Hepatic stellate cell (primary cell): Measurements from ENCODE around the gene AHDC1.

Source experiments
- DNase-seq: peaks from one replicate; pipeline ENCODE4 v3.0.0; 2011; ENCODE audit warnings: low spot score

AHDC1 gene

GRCh38 chr1:27574871-27575831, 28.8 kb downstream of the AHDC1 start:
- peak; percentile 92 for DNase-seq

- DNase-seq: no peak
Measured at GRCh38 chr1:27574001-27574781, 29.8 kb downstream of the AHDC1 start.

GRCh38 chr1:27572679-27573426, 31.1 kb downstream of the AHDC1 start:
- DNase-seq: peak; percentile 87

- DNase-seq: no peak
Measured at GRCh38 chr1:27572019-27572678, 31.8 kb downstream of the AHDC1 start.

DNA sequence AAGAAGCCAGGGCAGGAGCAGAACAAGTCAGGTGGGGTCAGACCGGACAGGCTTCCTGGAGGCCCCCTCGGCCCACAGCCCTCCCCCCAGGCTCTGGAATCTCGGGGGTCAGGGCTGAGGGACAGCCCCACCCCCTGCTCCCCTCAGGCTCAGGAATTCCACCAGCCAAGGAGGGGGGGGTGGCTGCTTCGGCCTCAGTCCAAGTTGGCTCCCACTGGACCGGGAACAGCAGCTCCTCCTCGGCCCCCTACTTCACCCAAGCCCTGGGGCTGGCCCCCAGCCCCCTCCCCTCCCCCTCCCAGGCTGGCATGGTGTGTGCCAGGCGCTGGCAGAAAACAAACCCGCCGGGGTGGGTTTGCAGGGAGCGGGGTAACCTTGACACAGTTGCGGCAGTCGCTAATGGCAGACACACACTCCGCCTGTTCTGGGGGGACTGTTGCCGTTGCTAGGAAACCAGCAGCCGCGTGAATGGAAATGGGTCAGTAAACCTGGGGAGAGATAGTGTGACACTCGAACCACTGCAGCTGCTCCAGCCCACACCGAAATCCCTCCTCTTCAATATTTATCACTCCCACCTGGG, 32.4 kb downstream of the AHDC1 start:
- no peak for DNase-seq

GRCh38 chr1:27570784-27571183, 33.2 kb downstream of the AHDC1 start:
- no peak for DNase-seq

DNA sequence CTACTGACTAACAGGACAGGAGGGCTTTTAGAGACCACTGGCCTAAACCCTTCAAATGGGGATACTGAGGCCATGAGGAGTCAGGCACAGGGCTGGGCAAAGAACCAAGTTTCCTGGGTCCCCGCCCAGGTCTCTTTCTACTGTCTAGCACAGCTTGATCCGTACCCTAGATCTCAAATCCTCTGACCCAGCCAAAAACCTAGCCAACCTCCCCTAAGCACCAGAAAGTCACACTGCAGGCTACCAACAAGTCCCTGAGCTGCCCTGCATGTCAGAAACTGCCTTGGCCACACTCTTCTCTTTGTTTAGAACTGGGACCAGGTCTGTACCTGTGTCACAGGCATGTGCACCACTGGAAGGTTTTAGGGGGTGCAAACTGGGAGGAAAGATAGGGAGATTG, 33.6 kb downstream of the AHDC1 start:
- DNase-seq: no peak

GRCh38 chr1:27569506-27570291, 34.2 kb downstream of the AHDC1 start:
- no peak for DNase-seq

- no peak for DNase-seq
Measured at GRCh38 chr1:27569088-27569460, 34.9 kb downstream of the AHDC1 start.

DNA sequence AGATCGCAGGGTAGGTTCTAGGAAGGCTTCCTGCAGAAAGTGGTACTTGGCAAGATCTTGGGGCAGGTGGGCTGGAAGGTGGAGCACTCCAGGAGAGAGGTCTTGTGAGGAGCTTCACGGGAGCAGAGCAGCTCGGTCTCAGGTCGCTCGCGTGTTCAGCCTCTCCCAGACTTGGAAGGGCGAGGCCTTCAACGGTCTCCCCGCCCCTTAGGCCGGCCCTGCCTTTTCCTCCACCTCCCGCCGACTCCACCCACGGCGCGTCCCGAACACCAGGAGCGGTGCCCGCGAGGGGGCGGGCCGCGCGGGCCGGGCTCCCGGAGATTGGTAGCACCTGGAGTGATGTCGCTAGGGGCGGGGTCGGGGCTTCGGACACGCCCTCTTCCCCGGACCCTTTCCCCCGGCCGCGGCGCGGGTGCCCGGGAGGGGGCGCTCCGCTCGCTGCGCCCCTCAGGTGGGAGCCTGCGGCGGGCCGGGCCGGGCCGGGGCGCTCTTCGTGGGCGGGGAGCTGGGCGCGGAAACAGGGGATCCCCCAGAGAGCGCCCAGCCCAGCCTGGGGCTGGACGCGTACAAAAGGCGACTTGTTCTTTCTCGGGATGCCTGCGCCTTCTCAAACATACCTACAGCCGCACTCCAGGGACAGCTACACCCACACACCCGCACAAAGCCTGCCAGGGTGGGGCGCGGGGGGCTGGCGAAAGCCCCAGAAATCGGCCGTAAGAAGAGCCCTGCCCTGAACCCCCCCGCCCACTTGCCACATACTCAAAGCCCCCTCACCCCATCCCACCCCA, 35.5 kb downstream of the AHDC1 start:
- DNase-seq: peak; percentile 94

DNA sequence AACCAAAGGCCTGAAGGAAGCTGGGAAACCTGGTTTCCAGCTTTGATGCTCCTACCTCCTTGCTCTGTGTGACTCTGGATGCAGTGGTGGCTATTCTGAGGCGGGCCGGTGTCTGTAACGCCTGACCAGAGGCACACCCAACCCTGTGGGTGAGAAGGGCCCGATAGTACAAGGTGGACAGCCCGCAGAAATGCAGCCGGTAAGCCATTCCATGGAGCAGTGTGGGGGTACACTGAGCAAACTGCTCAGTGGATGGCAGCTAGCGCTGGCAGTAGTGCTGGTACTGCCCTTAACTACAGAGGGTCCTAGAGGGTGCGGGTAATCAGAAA, 36.0 kb downstream of the AHDC1 start:
- no peak for DNase-seq

DNA sequence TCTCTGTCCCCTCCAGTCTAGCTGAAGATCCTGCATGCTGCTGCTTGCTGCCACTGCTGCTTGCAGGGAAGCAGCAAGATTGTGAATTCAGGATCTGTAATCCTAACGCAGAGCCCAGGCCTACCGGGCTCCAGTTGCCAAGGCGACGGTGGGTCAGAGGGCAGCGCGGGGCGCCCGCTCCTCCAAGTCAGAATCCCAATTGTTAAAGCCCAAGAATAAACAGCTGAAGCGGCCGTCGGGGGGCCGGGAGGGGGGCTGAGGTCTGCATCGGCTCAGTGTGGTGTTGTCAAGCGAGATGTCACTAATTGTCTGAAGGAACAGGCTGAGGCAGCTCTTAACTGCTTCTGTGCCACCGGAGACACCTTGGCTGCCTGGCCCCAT, 36.8 kb downstream of the AHDC1 start:
- DNase-seq: no peak

DNA sequence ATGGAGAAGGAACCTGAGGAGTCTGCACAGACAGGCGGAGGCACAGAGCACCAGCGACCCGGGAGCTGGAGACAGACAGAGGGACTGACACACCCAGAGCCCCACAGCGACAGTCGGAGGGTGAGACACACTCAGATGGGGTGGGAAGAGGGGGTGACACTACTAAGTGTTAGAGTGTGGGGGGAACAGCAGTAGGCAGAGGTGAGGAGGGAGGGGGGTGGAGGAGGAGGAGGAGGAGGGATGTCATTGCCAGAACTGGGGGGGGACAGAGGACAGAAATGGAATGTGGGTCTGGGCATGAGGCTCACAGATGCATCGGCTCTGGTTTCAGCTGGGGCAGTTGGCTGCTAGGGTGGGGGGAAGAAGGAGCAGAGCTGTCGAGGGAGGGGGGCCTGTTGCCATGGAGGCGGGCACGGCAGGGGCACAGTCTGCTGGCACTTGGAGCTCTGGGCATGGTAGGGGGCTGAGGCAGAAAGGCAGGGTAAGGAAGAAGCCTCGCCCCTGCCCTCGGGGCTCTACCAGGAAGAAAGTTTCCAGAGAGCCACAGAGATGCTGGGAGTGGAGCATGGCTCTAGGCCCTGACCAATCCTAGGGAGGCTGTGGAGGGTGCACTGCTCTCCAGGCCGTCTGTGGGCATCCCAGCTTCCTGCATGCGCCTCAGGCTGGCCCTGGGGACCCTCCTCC, 37.3 kb downstream of the AHDC1 start:
- DNase-seq: no peak

DNA sequence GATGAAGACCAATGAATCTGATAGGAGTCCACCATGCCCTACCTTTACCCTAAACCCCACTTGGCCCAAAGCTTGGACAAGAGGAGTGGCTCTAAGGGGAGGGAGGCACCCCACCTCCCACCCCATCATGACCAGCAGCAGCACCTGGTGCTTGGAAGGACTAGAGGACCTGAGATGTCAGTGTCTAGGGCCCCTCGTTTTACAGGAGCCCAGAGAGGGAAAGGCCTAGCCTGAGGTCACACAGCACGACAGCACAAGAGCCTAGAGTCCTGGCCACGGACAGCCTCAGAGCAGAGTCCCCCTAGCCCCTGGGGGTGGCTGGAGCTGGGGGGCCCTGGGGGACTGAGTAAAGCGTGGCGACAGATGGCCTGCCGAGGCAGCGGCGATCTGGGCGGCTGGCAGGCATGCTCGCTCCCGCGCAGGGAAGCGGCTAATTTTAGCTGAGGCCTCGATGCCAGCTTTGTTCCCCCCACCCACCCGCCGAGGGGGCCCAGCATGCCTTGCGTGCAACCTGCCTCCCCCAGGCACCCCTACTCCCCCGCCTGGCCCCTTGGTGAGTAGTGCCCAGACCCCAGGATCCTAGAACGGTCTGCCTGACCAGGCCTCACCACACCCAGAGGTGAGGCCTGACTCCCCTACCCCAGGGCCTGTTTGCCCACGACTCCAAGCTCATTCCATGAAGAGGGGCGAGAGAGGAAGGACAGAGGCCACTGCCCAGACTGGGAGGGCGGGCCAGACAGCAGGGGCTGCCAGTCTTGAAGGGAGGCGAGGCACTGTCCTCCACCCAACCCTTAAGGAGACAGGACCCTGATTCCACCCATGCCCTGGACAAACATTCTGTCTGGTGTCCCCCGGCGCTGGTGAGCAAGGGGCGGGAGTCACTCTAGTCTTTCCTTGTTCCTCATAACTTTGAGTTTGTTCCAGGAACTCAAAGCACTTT, 39.0 kb downstream of the AHDC1 start:
- DNase-seq: no peak

DNA sequence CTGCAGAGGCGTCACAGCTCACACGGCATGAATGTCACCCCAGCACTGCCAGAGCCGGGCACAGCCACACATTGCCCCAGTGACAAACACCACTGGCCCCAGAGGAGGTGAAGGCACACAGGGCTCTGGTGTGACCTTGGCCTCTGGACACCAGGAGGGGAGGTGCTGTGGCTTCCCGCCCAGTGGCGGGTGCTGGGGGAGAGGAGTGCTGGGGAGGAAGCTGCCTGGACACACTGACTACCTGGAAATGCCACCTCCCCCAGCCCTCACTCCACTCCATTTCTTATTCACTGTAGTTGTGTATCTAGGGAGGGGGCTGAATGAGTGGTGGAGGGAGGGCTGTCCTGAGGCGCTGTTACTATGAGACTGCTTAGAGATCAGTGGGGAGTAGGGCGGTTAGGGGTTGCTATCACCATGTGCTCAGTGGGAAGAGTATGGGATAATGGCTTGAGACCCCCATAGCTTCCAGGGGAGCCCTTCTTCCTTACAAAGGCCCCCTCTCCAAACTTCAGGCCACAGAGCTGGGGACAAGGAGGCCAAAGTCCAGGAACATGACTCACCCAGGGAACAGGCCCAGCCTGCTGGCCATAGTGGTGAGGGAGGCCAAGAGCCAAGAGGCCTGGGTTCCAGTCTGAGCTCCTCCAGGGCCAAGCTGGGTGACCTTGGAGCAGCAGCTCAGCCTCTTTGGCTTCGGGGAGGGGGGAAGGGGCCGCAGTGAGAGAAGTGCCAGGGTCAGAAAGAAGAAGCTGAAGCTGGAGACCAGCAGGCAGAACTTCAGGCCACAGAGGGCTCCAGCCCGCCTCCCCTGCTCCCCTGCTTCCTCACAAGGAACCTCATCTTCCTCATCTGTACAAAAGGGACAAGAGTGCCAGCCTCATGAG, 40.1 kb downstream of the AHDC1 start:
- DNase-seq: peak; percentile 85

GRCh38 chr1:27563341-27563590, 40.7 kb downstream of the AHDC1 start:
- no peak for DNase-seq

- no peak for DNase-seq
Measured at GRCh38 chr1:27562534-27563340, 41.2 kb downstream of the AHDC1 start.
